ENCODE data around the gene POGK. TPM values are rescaled to one million over a fixed set of nuclear protein-coding genes. Genes with fewer than 3 reads are reported as not detected.

Gene POGK
- total and polyA plus RNA-seq, 4 donors, result 30.0 to 42.0 (median 36.5) TPM

DNA sequence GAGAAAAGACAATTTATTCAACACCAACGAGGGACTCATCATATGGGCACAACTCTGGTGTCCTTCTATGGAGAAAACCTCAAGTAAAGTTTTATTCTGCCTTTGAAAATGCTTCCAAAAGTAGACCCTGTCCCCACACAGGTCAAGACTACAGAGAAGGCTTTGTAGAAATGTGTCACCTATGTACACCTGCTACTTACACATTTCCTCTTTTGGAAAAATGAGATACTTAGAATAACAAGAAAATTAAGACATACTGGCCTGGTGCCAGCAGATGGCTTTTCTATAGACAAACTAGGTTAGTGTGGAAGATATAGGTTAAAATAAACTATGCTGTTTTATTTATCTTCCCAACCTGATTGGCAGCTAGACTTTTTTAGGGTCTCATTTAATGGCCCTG lies 13.6 kb downstream of the POGK start:
- peaks cover under 1% of the 10 kb centered on the region for H3K4me1 ChIP-seq (ENCODE audit: control insufficient read depth, insufficient read depth, low read length)
- H3K4me3 ChIP-seq (ENCODE audit: low read depth, low read length), result no peak overlapping the region
- no peaks in the 10 kb centered on the region for H3K9me3 ChIP-seq (ENCODE audit: control insufficient read depth, insufficient read depth, low read length)
- no peak overlapping the region for H3K27ac ChIP-seq (ENCODE audit: low read depth, low read length)
- DNase-seq (ENCODE audit: low read depth in 4 of 6, low spot score in 6 of 6), result no peak
- H3K36me3 ChIP-seq (ENCODE audit: control insufficient read depth, insufficient read depth, low read length), result peaks cover 34% of the 10 kb centered on the region
- WGBS (ENCODE audit: insufficient coverage), result no CpG with 5 or more reads among the region's 1 CpG
- H3K27me3 ChIP-seq (ENCODE audit: control insufficient read depth, insufficient read depth, low read length), result no peaks in the 10 kb centered on the region

DNA sequence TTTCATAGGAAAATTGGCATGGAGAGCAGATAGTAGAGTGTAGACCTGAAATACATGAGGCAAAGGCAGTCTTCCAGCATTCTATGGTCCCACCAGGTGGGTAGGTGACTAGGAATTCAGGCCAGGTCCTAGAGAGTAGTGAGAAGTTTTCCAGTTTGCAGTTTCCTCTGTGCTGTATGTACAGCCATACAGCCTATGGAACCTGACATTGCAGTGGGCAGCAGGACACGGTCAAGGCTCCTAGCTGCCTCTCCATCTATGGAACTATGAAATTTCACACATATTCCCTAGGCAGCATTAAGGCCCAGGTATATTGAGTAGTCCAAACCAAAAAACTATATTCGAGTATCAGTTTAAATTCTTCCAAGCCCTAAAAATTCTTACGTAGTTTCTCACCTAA lies 16.3 kb downstream of the POGK start:
- Histone ChIP-seq H3K4me3 (ENCODE audit: low read depth, low read length) (no peak overlapping the region), H3K36me3 (ENCODE audit: control insufficient read depth, insufficient read depth, low read length) (peaks cover 19% of the 10 kb centered on the region), H3K27ac (ENCODE audit: low read depth, low read length) (no peak overlapping the region), H3K9me3 (ENCODE audit: control insufficient read depth, insufficient read depth, low read length) (no peaks in the 10 kb centered on the region), H3K4me1 (ENCODE audit: control insufficient read depth, insufficient read depth, low read length) (peaks cover 10% of the 10 kb centered on the region), H3K27me3 (ENCODE audit: control insufficient read depth, insufficient read depth, low read length) (no peaks in the 10 kb centered on the region)
- 82% methylated on average over 1 of the region's 3 CpGs for WGBS (ENCODE audit: insufficient coverage)
- no peak for DNase-seq (ENCODE audit: low read depth in 4 of 6, low spot score in 6 of 6)

DNA sequence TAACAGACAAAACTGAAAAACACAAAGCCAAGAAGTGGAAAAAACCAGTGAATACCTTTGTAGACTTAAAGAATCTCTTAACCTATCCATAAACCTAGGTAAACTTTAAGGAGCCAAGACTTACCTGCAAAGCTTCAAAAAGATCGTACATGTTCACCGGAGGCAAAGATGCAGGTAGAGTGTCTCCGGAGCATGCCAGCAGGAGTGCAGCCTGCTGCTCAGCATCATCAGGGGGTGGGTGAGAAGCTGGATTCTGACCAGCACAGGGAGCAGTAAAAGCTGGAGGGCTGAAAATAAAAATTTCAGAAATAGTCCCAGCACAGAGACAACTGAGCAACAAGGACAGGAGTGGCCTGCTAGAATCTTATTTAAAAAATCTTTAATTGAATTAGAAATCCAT lies 18.7 kb downstream of the POGK start:
- WGBS (ENCODE audit: insufficient coverage), result 74% methylated on average over 3 of the region's 3 CpGs
- DNase-seq (ENCODE audit: low read depth in 4 of 6, low spot score in 6 of 6), result no peak
- Histone ChIP-seq H3K9me3 (ENCODE audit: control insufficient read depth, insufficient read depth, low read length) (no peaks in the 10 kb centered on the region), H3K36me3 (ENCODE audit: control insufficient read depth, insufficient read depth, low read length) (peaks cover 15% of the 10 kb centered on the region), H3K27me3 (ENCODE audit: control insufficient read depth, insufficient read depth, low read length) (no peaks in the 10 kb centered on the region), H3K4me3 (ENCODE audit: low read depth, low read length) (no peak overlapping the region), H3K4me1 (ENCODE audit: control insufficient read depth, insufficient read depth, low read length) (peaks cover 10% of the 10 kb centered on the region), H3K27ac (ENCODE audit: low read depth, low read length) (peak overlapping the region; percentile 37)

DNA sequence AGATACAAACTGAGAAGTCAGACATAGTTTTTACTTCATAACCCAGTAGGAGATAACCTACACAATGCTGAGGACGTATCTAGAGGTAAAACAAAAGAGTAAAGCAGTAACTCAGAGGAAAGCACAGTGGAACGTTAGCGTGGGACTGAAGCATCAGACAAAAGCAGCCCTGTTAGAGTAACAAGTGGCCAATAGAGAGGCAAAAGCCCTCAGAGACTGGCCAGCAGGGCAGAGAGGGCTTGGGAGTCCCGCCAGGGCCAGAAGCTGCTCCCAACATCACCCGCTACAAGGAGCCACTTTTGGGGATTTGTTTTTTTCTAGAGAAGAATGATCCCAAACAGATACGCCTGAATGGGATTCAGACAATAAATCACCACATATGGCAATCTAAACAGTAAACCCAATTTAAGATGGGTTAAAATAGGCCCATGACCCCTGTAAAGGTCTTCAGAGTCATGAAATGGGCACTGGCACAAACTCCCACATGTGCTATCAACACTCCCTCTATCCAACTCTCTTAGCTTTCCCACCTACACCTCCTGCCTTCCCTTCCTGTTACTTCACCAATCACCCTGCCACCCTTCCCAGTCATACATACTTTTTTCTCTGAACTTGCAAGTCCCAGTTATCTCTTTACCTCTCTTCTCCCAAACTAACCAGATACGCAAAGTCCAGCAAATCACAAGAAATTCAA lies 19.6 kb downstream of the POGK start:
- Histone ChIP-seq H3K4me1 (ENCODE audit: control insufficient read depth, insufficient read depth, low read length) (peaks cover 10% of the 10 kb centered on the region), H3K36me3 (ENCODE audit: control insufficient read depth, insufficient read depth, low read length) (peaks cover 15% of the 10 kb centered on the region), H3K9me3 (ENCODE audit: control insufficient read depth, insufficient read depth, low read length) (no peaks in the 10 kb centered on the region), H3K4me3 (ENCODE audit: low read depth, low read length) (no peak overlapping the region), H3K27ac (ENCODE audit: low read depth, low read length) (peak overlapping the region; percentile 37), H3K27me3 (ENCODE audit: control insufficient read depth, insufficient read depth, low read length) (no peaks in the 10 kb centered on the region)
- DNase-seq (ENCODE audit: low read depth in 4 of 6, low spot score in 6 of 6), result peak in 2 of 6 donors; percentile 24 to 50
- WGBS (ENCODE audit: insufficient coverage), result 25% methylated on average over 3 of the region's 7 CpGs

DNA sequence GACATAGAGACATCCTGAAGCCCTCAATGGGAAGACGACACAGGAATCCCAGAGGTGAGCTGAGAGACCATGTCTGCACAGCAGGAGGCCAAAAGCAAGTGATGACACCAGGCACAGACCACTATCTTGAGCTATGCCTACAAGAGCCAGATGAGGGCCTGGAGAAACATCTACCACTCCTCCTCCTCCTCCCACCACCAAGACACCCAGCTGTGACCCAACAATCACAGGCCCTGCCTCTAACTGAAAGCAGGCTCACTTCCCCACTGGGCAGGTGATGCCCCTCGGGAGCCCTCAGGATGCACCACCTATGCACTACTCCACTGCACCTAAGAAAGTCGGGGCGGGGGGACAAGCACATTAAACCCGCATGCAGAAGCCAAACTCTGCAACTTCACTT lies 20.3 kb downstream of the POGK start:
- Histone ChIP-seq H3K4me3 (ENCODE audit: low read depth, low read length) (no peak overlapping the region), H3K27me3 (ENCODE audit: control insufficient read depth, insufficient read depth, low read length) (no peaks in the 10 kb centered on the region), H3K9me3 (ENCODE audit: control insufficient read depth, insufficient read depth, low read length) (no peaks in the 10 kb centered on the region), H3K4me1 (ENCODE audit: control insufficient read depth, insufficient read depth, low read length) (peaks cover 10% of the 10 kb centered on the region), H3K36me3 (ENCODE audit: control insufficient read depth, insufficient read depth, low read length) (peaks cover 16% of the 10 kb centered on the region), H3K27ac (ENCODE audit: low read depth, low read length) (no peak overlapping the region)
- no peak for DNase-seq (ENCODE audit: low read depth in 4 of 6, low spot score in 6 of 6)
- 53% methylated on average over 2 of the region's 5 CpGs for WGBS (ENCODE audit: insufficient coverage)

DNA sequence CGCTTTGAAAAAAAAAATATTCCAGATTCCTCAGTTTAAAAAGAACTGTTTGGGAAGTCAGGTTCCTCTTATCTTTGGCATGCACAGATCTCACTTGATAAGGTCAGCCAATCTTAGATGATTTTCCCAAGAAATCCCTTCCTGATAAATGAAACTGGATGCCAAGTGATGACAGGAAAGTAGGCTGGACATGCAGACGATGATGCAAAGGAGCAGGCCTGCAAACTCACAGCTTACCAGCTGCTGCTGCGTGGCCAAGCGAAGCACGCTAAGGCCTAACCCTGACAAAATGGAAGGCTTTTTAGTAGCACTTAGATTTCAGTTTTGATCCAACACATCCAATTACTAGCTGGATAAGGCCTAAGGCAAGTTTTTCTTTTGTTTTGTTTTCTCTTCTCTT lies 26.7 kb downstream of the POGK start:
- Histone ChIP-seq H3K27me3 (ENCODE audit: control insufficient read depth, insufficient read depth, low read length) (no peaks in the 10 kb centered on the region), H3K4me1 (ENCODE audit: control insufficient read depth, insufficient read depth, low read length) (no peaks in the 10 kb centered on the region), H3K4me3 (ENCODE audit: low read depth, low read length) (no peak overlapping the region), H3K27ac (ENCODE audit: low read depth, low read length) (no peak overlapping the region), H3K36me3 (ENCODE audit: control insufficient read depth, insufficient read depth, low read length) (peaks cover 16% of the 10 kb centered on the region), H3K9me3 (ENCODE audit: control insufficient read depth, insufficient read depth, low read length) (no peaks in the 10 kb centered on the region)
- DNase-seq (ENCODE audit: low read depth in 4 of 6, low spot score in 6 of 6), result no peak
- 100% methylated on average over 1 of the region's 5 CpGs for WGBS (ENCODE audit: insufficient coverage)

DNA sequence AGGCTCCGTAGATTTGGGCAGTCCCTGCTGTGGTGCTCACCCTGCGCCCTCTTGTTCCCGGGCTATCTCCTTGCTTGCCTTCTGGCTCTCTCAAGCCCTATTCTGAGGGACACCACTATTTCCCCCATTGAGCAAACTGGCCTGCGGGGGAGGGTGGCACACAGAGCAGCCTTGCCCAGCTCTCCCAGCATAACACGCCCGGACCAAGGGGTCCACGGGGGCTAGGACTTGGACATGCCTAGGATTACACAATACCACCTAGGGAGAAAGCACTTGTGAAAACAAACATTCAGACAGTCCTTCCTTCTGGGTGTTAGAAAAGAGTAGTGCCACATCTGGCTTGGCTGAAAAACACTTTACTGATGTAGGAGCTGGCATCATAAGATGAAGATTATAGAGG lies 29.4 kb downstream of the POGK start:
- Histone ChIP-seq H3K9me3 (ENCODE audit: control insufficient read depth, insufficient read depth, low read length) (no peaks in the 10 kb centered on the region), H3K4me3 (ENCODE audit: low read depth, low read length) (no peak overlapping the region), H3K27me3 (ENCODE audit: control insufficient read depth, insufficient read depth, low read length) (no peaks in the 10 kb centered on the region), H3K36me3 (ENCODE audit: control insufficient read depth, insufficient read depth, low read length) (peaks cover 13% of the 10 kb centered on the region), H3K4me1 (ENCODE audit: control insufficient read depth, insufficient read depth, low read length) (peaks cover 10% of the 10 kb centered on the region), H3K27ac (ENCODE audit: low read depth, low read length) (no peak overlapping the region)
- WGBS (ENCODE audit: insufficient coverage), result 91% methylated on average over 4 of the region's 7 CpGs
- no peak for DNase-seq (ENCODE audit: low read depth in 4 of 6, low spot score in 6 of 6)

DNA sequence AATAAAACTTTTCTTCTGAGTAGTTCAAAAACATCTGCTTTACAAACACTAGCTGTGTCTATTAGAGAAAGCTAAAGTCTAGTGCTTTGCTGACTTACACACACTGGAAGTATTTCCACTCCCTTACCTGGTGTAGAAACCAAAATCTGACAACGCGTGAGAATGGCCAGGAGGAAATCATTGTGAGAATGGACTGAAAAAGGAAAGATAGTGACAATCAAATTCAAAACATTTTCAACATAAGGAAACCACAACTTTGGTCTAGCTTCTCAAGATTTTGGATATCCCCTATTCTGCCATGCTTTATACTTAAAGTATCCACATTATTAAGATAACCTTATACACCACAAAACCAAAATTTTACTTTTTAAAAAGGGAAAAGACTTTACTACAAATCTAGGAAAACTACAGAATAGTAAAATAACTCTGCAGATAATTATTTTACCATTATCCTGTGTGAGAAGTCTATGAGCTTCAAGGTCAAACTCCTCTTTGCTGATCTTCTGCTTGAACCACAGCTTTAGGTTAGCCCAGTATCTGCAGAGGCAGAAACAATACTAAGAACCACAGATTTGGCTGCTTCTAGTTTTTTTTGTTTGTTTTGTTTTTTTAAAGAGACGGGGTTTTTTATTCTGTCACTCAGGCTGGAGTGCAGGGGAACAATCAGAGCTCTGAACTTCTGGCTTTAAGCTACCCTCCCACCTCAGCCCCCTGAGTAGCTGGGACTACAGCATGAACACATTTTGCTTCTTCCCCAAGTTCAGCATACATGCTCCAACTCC lies 30.2 kb downstream of the POGK start:
- H3K27ac ChIP-seq (ENCODE audit: low read depth, low read length), result no peak overlapping the region
- no peaks in the 10 kb centered on the region for H3K9me3 ChIP-seq (ENCODE audit: control insufficient read depth, insufficient read depth, low read length)
- no peak for DNase-seq (ENCODE audit: low read depth in 4 of 6, low spot score in 6 of 6)
- H3K27me3 ChIP-seq (ENCODE audit: control insufficient read depth, insufficient read depth, low read length), result no peaks in the 10 kb centered on the region
- no peak overlapping the region for H3K4me3 ChIP-seq (ENCODE audit: low read depth, low read length)
- peaks cover 10% of the 10 kb centered on the region for H3K4me1 ChIP-seq (ENCODE audit: control insufficient read depth, insufficient read depth, low read length)
- WGBS (ENCODE audit: insufficient coverage), result no CpG with 5 or more reads among the region's 3 CpGs
- peaks cover 11% of the 10 kb centered on the region for H3K36me3 ChIP-seq (ENCODE audit: control insufficient read depth, insufficient read depth, low read length)

DNA sequence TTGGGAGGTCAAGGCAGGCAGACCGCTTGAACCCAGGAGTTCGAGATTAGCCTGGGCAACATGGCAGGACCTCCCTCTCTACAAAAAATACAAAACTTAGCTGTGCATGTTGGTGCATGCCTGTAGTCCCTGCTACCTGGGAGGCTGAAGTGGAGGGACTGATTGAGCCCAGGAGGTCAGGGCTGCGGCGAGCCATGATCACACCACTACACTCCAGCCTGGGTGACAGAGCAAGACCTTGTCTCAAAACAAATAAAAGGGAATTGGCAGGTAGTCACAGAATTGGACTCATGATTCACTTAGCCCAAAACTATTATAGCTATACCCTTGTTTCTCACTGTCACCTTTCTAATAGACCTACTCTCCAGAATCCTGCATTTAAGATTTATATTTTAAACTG lies 31.3 kb downstream of the POGK start:
- H3K4me3 ChIP-seq (ENCODE audit: low read depth, low read length), result no peak overlapping the region
- no peaks in the 10 kb centered on the region for H3K9me3 ChIP-seq (ENCODE audit: control insufficient read depth, insufficient read depth, low read length)
- H3K27ac ChIP-seq (ENCODE audit: low read depth, low read length), result no peak overlapping the region
- DNase-seq (ENCODE audit: low read depth in 4 of 6, low spot score in 6 of 6), result no peak
- peaks cover 9% of the 10 kb centered on the region for H3K36me3 ChIP-seq (ENCODE audit: control insufficient read depth, insufficient read depth, low read length)
- H3K27me3 ChIP-seq (ENCODE audit: control insufficient read depth, insufficient read depth, low read length), result no peaks in the 10 kb centered on the region
- WGBS (ENCODE audit: insufficient coverage), result no CpG with 5 or more reads among the region's 4 CpGs
- H3K4me1 ChIP-seq (ENCODE audit: control insufficient read depth, insufficient read depth, low read length), result peaks cover 13% of the 10 kb centered on the region

DNA sequence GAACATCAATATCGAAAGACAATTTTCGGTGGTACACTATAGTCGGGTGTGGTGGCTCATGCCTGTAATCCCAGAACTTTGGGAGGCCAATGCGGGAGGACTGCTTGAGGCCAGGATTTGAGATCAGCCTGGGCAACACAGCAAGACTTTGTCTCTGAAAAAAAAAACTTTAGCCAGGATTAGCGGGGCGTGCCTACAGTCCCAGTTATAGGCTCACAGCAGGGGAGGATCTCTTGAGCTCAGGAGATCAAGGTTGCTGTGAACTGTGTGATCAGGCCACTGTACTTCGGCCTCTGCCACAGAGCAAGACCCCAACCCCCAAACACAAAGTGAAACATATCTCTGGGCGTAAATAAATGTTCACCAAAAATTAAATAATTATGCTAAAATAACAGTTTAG lies 35.2 kb downstream of the POGK start:
- WGBS (ENCODE audit: insufficient coverage), result 100% methylated on average over 4 of the region's 8 CpGs

More for the DNA sequence above, 35.2 kb downstream of the POGK start:
- Histone ChIP-seq H3K9me3 (ENCODE audit: control insufficient read depth, insufficient read depth, low read length) (no peaks in the 10 kb centered on the region), H3K36me3 (ENCODE audit: control insufficient read depth, insufficient read depth, low read length) (no peaks in the 10 kb centered on the region), H3K4me3 (ENCODE audit: low read depth, low read length) (no peak overlapping the region), H3K4me1 (ENCODE audit: control insufficient read depth, insufficient read depth, low read length) (peaks cover 13% of the 10 kb centered on the region), H3K27ac (ENCODE audit: low read depth, low read length) (no peak overlapping the region), H3K27me3 (ENCODE audit: control insufficient read depth, insufficient read depth, low read length) (no peaks in the 10 kb centered on the region)
- no peak for DNase-seq (ENCODE audit: low read depth in 4 of 6, low spot score in 6 of 6)

Data from spinal cord (tissue), 10 donors.